ENCODE results near the gene TCF12.

The TCF12 gene

DNA sequence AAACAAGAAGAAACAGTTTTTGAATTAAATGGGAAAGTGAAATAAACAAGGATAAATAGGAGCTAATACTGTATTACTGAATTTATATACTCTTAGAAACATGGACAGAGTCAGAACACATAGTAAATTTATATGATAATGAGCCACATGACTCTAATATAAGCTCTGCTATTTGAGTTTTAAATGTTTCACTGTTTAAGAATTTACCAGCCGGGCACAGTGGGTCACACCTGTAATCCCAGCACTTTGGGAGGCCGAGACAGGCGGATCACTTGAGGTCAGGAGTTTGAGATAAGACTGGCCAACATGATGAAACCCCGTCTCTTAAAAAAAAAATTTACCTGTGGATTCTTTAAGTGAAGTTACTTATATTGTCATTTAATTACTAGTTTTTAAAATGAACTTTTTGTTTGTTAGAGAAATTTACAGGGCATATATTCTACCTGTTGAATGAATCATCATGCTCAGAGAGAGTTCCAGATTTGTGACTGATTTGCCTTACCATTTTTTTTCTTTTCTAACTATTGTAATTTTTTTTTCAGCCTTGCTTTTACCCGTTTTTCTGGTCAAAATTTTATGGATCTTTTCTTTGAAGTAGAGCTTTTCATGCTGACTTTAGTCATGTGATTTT, 125.7 kb downstream of the TCF12 start:
- DNase-seq (ENCODE audit: low read depth): no peak
- no peak for TF ChIP-seq CTCF (IDR thresholded peaks at IDR 0.05; ENCODE audit: control insufficient read depth, extremely low read depth, insufficient read depth)
- no peak overlapping the region for H3K4me3 ChIP-seq (ENCODE audit: low read depth, low read length)

GRCh38 chr15:57044970-57045369, 126.5 kb downstream of the TCF12 start:
- TF ChIP-seq CTCF (IDR thresholded peaks at IDR 0.05; ENCODE audit: control insufficient read depth, extremely low read depth, insufficient read depth): no peak
- no peak overlapping the region for H3K4me3 ChIP-seq (ENCODE audit: low read depth, low read length)
- no peak for DNase-seq (ENCODE audit: low read depth)

- TF ChIP-seq CTCF (IDR thresholded peaks at IDR 0.05; ENCODE audit: control insufficient read depth, extremely low read depth, insufficient read depth): no peak
- DNase-seq (ENCODE audit: low read depth): no peak
These were observed 127.4 kb downstream of the TCF12 start for GRCh38 chr15:57045741-57046382.

GRCh38 chr15:57048930-57049549, 130.6 kb downstream of the TCF12 start:
- no peak for TF ChIP-seq CTCF (IDR thresholded peaks at IDR 0.05; ENCODE audit: control insufficient read depth, extremely low read depth, insufficient read depth)
- DNase-seq (ENCODE audit: low read depth): no peak
- H3K4me3 ChIP-seq (ENCODE audit: low read depth, low read length): no peak overlapping the region

More at GRCh38 chr15:57045741-57046382, 127.4 kb downstream of the TCF12 start:
- H3K4me3 ChIP-seq (ENCODE audit: low read depth, low read length): no peak overlapping the region

DNA sequence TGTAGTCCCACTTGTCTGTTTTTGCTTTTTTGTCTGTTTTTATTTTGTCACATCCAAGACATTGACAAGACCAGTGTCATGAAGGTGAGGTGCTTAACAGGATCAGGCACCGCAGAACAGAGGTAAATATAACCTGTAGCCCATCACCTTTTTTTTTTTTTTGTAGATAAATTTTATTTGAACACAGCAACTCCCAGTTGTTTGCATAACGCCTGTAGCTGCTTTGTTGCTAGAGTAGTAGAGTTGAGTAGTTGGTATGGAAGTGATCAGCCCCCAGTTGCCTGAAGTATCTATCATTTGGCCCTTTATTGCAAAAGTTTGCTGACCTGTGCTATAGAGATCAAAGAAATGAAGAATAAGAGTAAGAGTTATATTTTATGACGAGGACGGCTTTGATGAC, 135.0 kb downstream of the TCF12 start:
- DNase-seq (ENCODE audit: low read depth): no peak
- TF ChIP-seq CTCF (IDR thresholded peaks at IDR 0.05; ENCODE audit: control insufficient read depth, extremely low read depth, insufficient read depth): no peak
- H3K4me3 ChIP-seq (ENCODE audit: low read depth, low read length): no peak overlapping the region

GRCh38 chr15:57054204-57054750, 135.8 kb downstream of the TCF12 start:
- H3K4me3 ChIP-seq (ENCODE audit: low read depth, low read length): no peak overlapping the region
- no peak for DNase-seq (ENCODE audit: low read depth)
- no peak for TF ChIP-seq CTCF (IDR thresholded peaks at IDR 0.05; ENCODE audit: control insufficient read depth, extremely low read depth, insufficient read depth)
